GM13977 (cell line): ENCODE measurements around the gene ERN1.
A peak's percentile ranks its signal among the peaks of the same experiment; 100 is the strongest.
"Not testable (repeated sequence)": the region's sequence is repeated elsewhere in the genome, so short reads cannot be mapped to it uniquely, and the experiment has no call there.

ENCODE experiments used
- DNase-seq: peaks from one replicate; pipeline ENCODE4 v3.0.0; 2012; ENCODE audit warnings: low spot score
- in situ Hi-C: fragments of 300-500 bp; cut with MboI; formaldehyde crosslinking; loops from one replicate; pipeline ENCODE4 v1.12.0; 2022; ENCODE audit warnings: low sequenced_read_pairs, low pct_unique_long_range_greater_than_20kb, mixed read lengths, inconsistent platforms; ENCODE audit not compliant: unreplicated experiment
- TF ChIP-seq, protein P1 (sequence below): IDR thresholded peaks from 2 replicates; pipeline ENCODE4 v1.5.1; 2012; ENCODE audit warnings: mild to moderate bottlenecking, control low read depth; ENCODE audit not compliant: insufficient read depth; ENCODE audit errors: extremely low read depth, missing control alignments

ERN1 gene

DNA sequence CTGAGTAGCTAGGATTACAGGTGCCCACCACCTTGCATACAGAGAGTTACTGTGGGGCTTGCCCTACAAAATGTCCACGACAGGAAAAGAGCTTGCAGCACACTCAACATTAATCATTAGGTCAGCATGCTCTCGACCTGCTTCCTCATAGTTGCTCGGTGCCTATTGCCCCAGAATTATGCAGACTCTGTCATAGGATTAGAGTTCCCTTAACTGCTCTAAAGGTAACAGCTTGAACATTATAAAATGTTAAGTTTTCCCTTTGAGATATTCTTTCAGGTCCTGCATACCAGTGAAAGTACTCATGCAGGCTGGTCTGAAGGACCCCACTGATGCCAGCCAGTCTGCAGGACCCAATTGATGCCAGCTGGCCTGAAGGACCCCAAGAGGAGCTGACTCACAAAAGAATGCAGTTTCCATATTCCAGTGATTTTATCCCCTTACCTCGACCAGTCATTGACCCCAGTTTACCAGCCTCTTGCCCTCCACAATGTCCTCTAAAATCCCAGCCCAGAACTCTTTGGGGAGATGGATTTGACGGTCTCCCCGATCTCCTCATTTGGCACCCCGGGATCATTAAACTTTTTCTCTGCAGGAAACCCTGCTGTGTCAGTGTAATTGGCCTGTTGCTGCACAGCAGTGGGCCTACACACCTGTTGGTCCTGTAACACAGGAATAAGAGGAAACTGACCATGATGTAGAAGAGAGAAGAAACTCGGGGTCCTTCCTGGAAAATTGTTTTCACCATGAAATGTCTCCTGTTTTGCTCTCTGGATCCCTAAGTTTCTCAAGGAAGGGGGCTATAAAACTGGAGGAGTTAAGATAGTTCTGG lies 120.2 kb downstream of the ERN1 start:
- TF ChIP-seq, protein P1, sequence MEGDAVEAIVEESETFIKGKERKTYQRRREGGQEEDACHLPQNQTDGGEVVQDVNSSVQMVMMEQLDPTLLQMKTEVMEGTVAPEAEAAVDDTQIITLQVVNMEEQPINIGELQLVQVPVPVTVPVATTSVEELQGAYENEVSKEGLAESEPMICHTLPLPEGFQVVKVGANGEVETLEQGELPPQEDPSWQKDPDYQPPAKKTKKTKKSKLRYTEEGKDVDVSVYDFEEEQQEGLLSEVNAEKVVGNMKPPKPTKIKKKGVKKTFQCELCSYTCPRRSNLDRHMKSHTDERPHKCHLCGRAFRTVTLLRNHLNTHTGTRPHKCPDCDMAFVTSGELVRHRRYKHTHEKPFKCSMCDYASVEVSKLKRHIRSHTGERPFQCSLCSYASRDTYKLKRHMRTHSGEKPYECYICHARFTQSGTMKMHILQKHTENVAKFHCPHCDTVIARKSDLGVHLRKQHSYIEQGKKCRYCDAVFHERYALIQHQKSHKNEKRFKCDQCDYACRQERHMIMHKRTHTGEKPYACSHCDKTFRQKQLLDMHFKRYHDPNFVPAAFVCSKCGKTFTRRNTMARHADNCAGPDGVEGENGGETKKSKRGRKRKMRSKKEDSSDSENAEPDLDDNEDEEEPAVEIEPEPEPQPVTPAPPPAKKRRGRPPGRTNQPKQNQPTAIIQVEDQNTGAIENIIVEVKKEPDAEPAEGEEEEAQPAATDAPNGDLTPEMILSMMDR, result no peak
- in situ Hi-C loops, result loop anchor here (10.0 kb wide), 1 partner anchor 95 kb away; the partner anchor contains the start of genes CSHL1 and GH1
- DNase-seq, result no peak

DNA sequence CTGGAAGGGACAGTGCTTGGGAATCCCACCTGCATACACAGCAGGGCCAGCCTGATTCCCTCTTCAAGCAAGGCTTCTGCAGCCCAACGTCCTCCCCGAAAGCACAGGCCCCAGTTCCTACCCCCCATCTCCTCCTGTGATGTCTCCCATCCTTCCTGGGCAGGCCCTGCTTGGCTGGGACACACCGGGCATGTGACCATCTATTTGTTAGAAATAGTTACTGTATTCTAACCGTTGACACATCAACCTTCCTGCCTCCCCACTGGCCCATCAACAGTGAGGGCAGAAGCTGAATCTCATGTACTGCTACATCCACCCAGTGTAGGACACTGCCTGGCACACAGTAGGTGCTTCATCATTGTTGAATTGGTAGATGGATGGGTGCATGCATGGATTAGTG lies 121.1 kb downstream of the ERN1 start:
- DNase-seq, result no peak
- TF ChIP-seq, protein P1, result no peak
- in situ Hi-C loops, result no loop called here

DNA sequence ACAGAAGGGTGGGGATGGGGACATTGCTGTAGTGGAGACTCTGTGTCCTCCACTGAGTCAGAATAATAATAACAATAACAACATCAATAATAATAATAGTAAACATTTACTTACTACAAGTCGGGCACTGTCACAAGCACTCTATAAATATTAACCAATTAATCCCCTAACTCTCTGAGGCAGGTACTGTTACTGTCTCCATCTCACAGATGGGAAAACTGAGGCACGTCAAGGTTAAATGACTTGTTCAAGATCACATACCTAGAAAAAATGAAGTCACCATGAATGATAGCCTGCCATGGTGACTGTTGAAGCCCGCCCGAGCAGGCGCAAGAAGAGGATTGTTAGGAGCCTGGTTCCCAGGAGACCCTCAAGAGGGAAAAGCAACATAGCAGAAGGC lies 121.6 kb downstream of the ERN1 start:
- no peak for DNase-seq
- TF ChIP-seq, protein P1, result no peak
- in situ Hi-C loops, result no loop called here

DNA sequence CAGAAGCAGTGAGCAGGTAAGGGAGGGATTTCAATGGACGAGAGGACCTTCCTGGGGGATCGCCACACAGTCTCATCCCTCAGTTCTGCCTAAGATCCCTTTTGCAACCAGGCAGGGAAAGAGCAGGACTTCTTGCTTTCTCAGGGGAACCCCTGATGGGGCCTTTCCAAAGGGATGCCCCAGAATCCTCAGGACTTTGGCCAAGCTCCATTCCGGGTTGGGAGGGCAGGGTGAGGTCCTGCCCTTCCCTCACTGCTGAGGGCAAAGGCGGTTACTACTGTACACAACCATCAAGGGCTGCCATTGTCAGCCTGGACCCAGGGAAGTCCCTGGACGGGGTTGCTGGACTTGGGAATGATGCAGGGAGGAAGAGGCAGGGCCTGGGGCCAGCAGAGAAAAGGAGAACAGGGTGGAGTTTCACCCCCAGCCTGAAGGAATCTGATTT lies 122.1 kb downstream of the ERN1 start:
- TF ChIP-seq, protein P1, result no peak
- DNase-seq, result no peak
- in situ Hi-C loops, result no loop called here

DNA sequence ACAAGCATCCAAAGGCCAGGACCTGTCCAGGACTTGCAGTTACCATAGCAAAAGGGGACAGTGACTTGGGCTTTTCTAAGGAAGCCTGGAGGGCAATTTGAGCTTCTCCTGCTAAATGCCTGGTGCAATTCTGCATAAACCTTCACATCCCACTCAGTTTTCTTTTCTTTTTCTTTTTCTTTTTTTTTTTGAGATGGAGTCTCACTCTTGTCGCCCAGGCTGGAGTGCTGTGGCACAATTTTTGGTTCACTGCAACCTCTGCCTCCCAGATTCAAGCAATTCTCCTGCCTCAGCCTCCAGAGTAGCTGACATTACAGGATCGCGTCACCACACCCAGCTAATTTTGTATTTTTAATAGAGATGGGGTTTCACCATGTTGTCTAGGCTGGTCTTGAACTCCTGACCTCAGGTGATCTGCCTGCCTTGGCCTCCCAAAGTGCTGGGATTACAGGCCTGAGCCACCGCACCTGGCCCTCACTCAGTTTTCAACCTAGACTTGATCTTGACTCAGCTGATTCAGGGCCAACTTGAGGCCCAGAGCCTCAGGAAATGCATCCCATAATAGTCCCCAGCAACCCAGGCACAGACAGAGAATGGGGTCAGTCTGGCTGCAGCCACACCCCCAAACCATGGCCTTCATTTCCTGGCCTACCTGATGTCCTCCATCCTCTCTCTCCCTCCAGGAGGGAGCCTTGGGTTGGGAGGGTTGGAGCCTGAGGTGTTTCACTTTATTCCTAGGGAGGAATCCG lies 122.7 kb downstream of the ERN1 start:
- peak; percentile 8 for DNase-seq
- in situ Hi-C loops, result not testable (repeated sequence)

DNA sequence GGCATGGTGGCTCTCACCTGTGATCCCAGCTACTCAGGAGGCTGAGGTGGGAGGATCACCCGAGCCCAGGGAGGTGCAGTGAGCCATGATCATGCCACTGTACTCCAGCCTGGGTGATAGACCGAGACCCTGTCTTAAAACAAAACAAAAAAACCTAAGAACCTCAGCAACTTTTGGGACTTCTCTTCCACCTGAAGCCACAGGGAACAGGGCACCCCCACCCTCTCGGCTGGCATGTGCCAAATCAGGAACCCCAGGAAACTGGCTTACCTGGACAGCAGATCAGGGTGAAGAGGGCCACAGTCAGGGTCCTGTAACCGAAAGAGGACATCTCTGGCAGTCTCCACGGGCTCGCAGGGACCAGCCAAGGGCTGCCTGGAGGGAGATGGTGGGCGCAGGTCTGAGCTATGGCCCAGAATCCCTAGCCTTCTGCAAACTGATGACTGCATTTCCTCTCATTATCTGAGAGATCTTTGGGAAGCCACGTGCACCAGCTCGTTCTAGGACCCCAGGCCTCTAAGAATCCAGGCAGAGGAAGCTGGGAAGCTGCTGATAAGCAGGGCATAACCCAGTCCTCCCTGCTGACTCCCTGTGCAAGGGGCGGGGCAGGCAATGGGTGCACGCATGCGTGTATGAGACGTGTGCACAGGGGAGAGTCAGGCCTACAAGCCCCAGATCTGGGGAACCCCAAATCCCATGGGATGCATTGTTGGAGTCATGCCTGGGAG lies 123.4 kb downstream of the ERN1 start:
- TF ChIP-seq, protein P1, result no peak
- peak; percentile 22 for DNase-seq
- in situ Hi-C loops, result no loop called here
